NCI-H510A treated with DMSO at 0.1 percent for 48 hours (cell line): Measurements from ENCODE around the gene CPNE6.

ENCODE experiments used
- DNase-seq: peaks from one replicate; lab custom pipeline; 2025; lab: John Stamatoyannopoulos, UW

Gene CPNE6

GRCh38 chr14:24086193-24086955 lies 15.0 kb downstream of the CPNE6 start:
- no peak for DNase-seq

- no peak for DNase-seq
These were observed 15.6 kb downstream of the CPNE6 start for GRCh38 chr14:24087004-24087403.

- DNase-seq, result no peak
These were observed 16.7 kb downstream of the CPNE6 start for GRCh38 chr14:24088095-24088494.

GRCh38 chr14:24089890-24090289 lies 18.5 kb downstream of the CPNE6 start:
- no peak for DNase-seq

GRCh38 chr14:24092110-24092504 lies 20.7 kb downstream of the CPNE6 start:
- DNase-seq, result no peak

- DNase-seq, result no peak
These were observed 21.3 kb downstream of the CPNE6 start for GRCh38 chr14:24092505-24093206.

- DNase-seq, result no peak
These were observed 22.0 kb downstream of the CPNE6 start for GRCh38 chr14:24093207-24093900.

- peak; percentile 93 for DNase-seq
These were observed 22.8 kb downstream of the CPNE6 start, which contains the start of gene PCK2 for GRCh38 chr14:24093901-24094840. TSS of gene PCK2 (plus strand) at chr14:24094311. CDS start at chr14:24094406, 95 bp downstream.

GRCh38 chr14:24094841-24095270 lies 23.5 kb downstream of the CPNE6 start:
- DNase-seq, result no peak

- DNase-seq, result peak; percentile 77
These were observed 24.1 kb downstream of the CPNE6 start for GRCh38 chr14:24095271-24096068.

GRCh38 chr14:24096545-24097181 lies 25.3 kb downstream of the CPNE6 start:
- no peak for DNase-seq

GRCh38 chr14:24098229-24098926 lies 27.0 kb downstream of the CPNE6 start:
- DNase-seq, result no peak

GRCh38 chr14:24098927-24099813 lies 27.8 kb downstream of the CPNE6 start:
- peak; percentile 71 for DNase-seq

- DNase-seq, result no peak
These were observed 29.0 kb downstream of the CPNE6 start for GRCh38 chr14:24100197-24100981.

- no peak for DNase-seq
These were observed 29.7 kb downstream of the CPNE6 start for GRCh38 chr14:24100982-24101494.

GRCh38 chr14:24102357-24103048 lies 31.1 kb downstream of the CPNE6 start:
- no peak for DNase-seq

- no peak for DNase-seq
These were observed 32.1 kb downstream of the CPNE6 start for GRCh38 chr14:24103451-24103850.
